Measurements from ENCODE around the gene PGAP2.

PGAP2 gene

DNA sequence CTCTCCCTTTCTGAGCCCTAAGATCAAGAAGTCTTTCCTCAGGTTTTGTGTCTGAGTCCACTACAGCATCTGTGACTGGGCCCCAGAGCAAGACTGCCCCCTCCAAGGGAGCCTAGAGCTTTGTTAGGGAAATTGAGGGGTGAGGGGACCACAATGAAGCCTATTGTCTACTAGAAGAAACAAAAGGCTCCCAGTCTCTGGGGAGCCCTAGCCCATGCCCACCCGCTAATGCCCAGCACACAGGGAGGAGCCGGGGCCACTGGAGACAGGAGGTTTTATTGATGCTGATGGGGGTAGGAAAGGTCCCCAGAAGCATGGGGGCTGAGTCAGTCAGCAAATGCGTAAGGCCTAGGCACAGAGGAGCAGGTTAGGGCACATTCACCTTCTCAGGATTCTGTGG lies 18.4 kb downstream of the PGAP2 start:
- H3K4me3 ChIP-seq (ENCODE audit: low read depth, low read length): no peak overlapping the region
- DNase-seq (ENCODE audit: low read depth): no peak
- TF ChIP-seq, protein P1, sequence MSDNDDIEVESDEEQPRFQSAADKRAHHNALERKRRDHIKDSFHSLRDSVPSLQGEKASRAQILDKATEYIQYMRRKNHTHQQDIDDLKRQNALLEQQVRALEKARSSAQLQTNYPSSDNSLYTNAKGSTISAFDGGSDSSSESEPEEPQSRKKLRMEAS (IDR thresholded peaks at IDR 0.05; ENCODE audit: low read depth, low read length): no peak
- TF ChIP-seq MYC (IDR thresholded peaks at IDR 0.05; ENCODE audit: low read depth, low read length) (no peak), POLR2A (IDR thresholded peaks at IDR 0.05; ENCODE audit: extremely low read depth, insufficient read length) (no peak)
- TF ChIP-seq, protein P2, sequence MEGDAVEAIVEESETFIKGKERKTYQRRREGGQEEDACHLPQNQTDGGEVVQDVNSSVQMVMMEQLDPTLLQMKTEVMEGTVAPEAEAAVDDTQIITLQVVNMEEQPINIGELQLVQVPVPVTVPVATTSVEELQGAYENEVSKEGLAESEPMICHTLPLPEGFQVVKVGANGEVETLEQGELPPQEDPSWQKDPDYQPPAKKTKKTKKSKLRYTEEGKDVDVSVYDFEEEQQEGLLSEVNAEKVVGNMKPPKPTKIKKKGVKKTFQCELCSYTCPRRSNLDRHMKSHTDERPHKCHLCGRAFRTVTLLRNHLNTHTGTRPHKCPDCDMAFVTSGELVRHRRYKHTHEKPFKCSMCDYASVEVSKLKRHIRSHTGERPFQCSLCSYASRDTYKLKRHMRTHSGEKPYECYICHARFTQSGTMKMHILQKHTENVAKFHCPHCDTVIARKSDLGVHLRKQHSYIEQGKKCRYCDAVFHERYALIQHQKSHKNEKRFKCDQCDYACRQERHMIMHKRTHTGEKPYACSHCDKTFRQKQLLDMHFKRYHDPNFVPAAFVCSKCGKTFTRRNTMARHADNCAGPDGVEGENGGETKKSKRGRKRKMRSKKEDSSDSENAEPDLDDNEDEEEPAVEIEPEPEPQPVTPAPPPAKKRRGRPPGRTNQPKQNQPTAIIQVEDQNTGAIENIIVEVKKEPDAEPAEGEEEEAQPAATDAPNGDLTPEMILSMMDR (IDR thresholded peaks at IDR 0.05; ENCODE audit: low read depth, low read length): no peak

- H3K4me3 ChIP-seq (ENCODE audit: low read depth, low read length): no peak overlapping the region
- TF ChIP-seq MYC (IDR thresholded peaks at IDR 0.05; ENCODE audit: low read depth, low read length) (no peak), POLR2A (IDR thresholded peaks at IDR 0.05; ENCODE audit: extremely low read depth, insufficient read length) (no peak)
- TF ChIP-seq, protein P2 (IDR thresholded peaks at IDR 0.05; ENCODE audit: low read depth, low read length): no peak
- TF ChIP-seq, protein P1 (IDR thresholded peaks at IDR 0.05; ENCODE audit: low read depth, low read length): no peak
- DNase-seq (ENCODE audit: low read depth): no peak
These were observed 19.2 kb downstream of the PGAP2 start for GRCh38 chr11:3827434-3828186.

DNA sequence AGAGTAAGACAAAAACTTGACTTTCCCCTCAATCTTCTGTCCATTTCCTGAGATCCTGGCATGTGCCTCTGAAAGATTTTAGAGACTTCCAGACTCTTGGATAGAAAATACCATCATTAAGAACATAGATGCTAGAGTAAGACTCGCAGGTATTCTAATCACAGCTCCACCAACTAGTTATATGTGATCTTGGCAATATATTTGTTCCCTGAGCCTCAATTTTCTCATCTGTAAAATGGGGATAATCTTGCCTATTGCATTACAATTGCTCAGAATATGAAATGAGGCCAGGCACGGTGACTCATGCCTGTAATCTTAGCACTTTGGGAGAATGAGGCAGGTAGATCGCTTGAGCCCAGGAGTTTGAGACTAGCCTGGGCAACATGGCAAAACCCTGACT lies 21.7 kb downstream of the PGAP2 start:
- TF ChIP-seq POLR2A (IDR thresholded peaks at IDR 0.05; ENCODE audit: extremely low read depth, insufficient read length): no peak
- TF ChIP-seq, protein P2 (IDR thresholded peaks at IDR 0.05; ENCODE audit: low read depth, low read length): no peak
- TF ChIP-seq, protein P1 (IDR thresholded peaks at IDR 0.05; ENCODE audit: low read depth, low read length): no peak
- no peak for TF ChIP-seq MYC (IDR thresholded peaks at IDR 0.05; ENCODE audit: low read depth, low read length)
- DNase-seq (ENCODE audit: low read depth): no peak
- no peak overlapping the region for H3K4me3 ChIP-seq (ENCODE audit: low read depth, low read length)

- peak; percentile 51 for DNase-seq (ENCODE audit: low read depth)
- no peak overlapping the region for H3K4me3 ChIP-seq (ENCODE audit: low read depth, low read length)
- TF ChIP-seq, protein P1 (IDR thresholded peaks at IDR 0.05; ENCODE audit: low read depth, low read length): no peak
- TF ChIP-seq MYC (IDR thresholded peaks at IDR 0.05; ENCODE audit: low read depth, low read length): no peak
- no peak for TF ChIP-seq POLR2A (IDR thresholded peaks at IDR 0.05; ENCODE audit: extremely low read depth, insufficient read length)
- TF ChIP-seq, protein P2 (IDR thresholded peaks at IDR 0.05; ENCODE audit: low read depth, low read length): no peak
These were observed 22.4 kb downstream of the PGAP2 start for GRCh38 chr11:3830730-3831129.

DNA sequence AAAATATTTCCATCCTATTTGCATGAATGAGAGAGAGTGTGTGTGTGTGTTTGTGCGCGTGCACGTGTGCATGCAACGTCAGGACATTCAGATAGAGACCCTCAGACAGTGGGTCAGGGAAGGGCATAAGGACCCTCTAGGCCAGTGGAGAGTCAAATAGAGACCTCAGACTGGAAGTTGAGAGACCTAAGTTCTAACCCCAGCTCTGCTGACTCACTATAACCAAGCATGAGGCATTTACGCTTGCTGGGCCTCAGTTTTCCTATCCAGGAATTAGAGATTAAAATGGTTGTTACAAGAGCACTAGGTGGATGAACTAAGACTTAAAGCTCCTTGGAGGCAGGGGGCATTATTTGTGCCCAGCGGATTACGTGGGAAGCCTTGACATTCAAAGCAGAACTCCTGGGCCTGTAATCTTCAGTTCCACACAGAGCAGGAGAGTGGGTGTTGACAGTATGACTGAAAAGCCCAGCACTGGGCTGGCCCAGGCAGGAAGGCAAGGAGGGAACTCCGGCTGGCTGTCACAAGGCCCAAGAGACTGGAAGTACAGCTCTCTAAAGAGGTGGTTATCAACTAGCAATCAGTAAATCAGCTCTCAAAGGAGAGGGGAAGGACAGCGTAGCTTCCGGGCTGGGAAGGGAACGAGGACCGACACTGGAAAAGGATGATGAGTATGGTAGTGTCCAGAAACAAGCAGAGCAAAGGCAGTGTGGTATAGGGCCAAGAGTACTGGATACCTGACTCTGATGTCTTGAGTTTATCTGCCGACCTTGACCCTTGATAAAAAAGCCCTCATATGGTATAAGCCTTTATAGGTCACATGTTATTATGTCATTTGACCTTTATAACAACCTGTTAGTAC lies 23.2 kb downstream of the PGAP2 start:
- TF ChIP-seq, protein P1 (IDR thresholded peaks at IDR 0.05; ENCODE audit: low read depth, low read length): no peak
- TF ChIP-seq POLR2A (IDR thresholded peaks at IDR 0.05; ENCODE audit: extremely low read depth, insufficient read length) (no peak), MYC (IDR thresholded peaks at IDR 0.05; ENCODE audit: low read depth, low read length) (no peak)
- TF ChIP-seq, protein P2 (IDR thresholded peaks at IDR 0.05; ENCODE audit: low read depth, low read length): no peak
- peak; percentile 40 for DNase-seq (ENCODE audit: low read depth)
- H3K4me3 ChIP-seq (ENCODE audit: low read depth, low read length): no peak overlapping the region

All from NB4 (cell line).